A673 (cell line): ENCODE measurements around the gene MSANTD1. TPM values are rescaled to one million over a fixed set of nuclear protein-coding genes. Genes with fewer than 3 reads are reported as not detected.

Experiments used
- BruUV-seq: library from RNA; stranded (reverse); fragments of 400-500 nt; replicated peaks from 2 replicates; lab custom pipeline; 2021; lab: Mats Ljungman, UMichigan
- CTCF ChIA-PET: fragments of 300-600 bp; sonication (Branson Sonifier 250); formaldehyde crosslinking; loops from one replicate; lab custom pipeline; 2022; ENCODE audit warnings: antibody characterized with exemption; lab: Charles Lee
- POLR2A ChIA-PET: fragments of 300-600 bp; sonication (Branson Sonifier 250); formaldehyde crosslinking; loops from one replicate; lab custom pipeline; 2022; ENCODE audit warnings: antibody characterized with exemption; ENCODE audit not compliant: low non-redundant PET; lab: Charles Lee
- DNase-seq: peaks from one replicate; pipeline ENCODE4 v3.0.0-alpha.2; 2015; ENCODE audit warnings: low spot score
- H3K27ac ChIP-seq: fragments of 200-600 bp; sonication (generic); 2 replicates; pipeline ENCODE4 v1.5.1; 2016; ENCODE audit warnings: mixed run types, low read depth, mild to moderate bottlenecking, mixed read lengths, antibody characterized with exemption, low read length; ENCODE audit not compliant: poor library complexity, severe bottlenecking
- H3K27me3 ChIP-seq: fragments of 200-600 bp; sonication (generic); replicated peaks from 2 replicates; pipeline ENCODE4 v1.6.1; 2017; ENCODE audit warnings: mixed run types, low read depth, mild to moderate bottlenecking, mixed read lengths, antibody characterized with exemption, low read length; ENCODE audit not compliant: insufficient read depth, poor library complexity
- H3K36me3 ChIP-seq: fragments of 200-600 bp; sonication (generic); 2 replicates; pipeline ENCODE4 v1.6.1; 2016; ENCODE audit warnings: mixed run types, mild to moderate bottlenecking, mixed read lengths, antibody characterized with exemption, low read length; ENCODE audit not compliant: insufficient read depth, poor library complexity, severe bottlenecking
- H3K4me1 ChIP-seq: fragments of 200-600 bp; sonication (generic); 2 replicates; pipeline ENCODE4 v1.6.1; 2017; ENCODE audit warnings: mixed run types, mild to moderate bottlenecking, mixed read lengths, antibody characterized with exemption, low read length; ENCODE audit not compliant: insufficient read depth, poor library complexity, severe bottlenecking
- H3K4me3 ChIP-seq: fragments of 200-600 bp; sonication (generic); 2 replicates; pipeline ENCODE4 v1.5.1; 2016; ENCODE audit warnings: low read depth, mixed run types, mild to moderate bottlenecking, mixed read lengths, low read length; ENCODE audit not compliant: poor library complexity, severe bottlenecking
- H3K9me3 ChIP-seq: fragments of 200-600 bp; sonication (generic); 2 replicates; pipeline ENCODE4 v1.6.1; 2016; ENCODE audit warnings: mixed run types, low read depth, mild to moderate bottlenecking, mixed read lengths, antibody characterized with exemption, low read length; ENCODE audit not compliant: poor library complexity, severe bottlenecking
- CTCF ChIP-seq: fragments of 300-800, 200-600 bp; sonication (generic); conservative IDR thresholded peaks from 2 replicates; pipeline ENCODE4 v1.5.1; 2017; ENCODE audit warnings: low read depth, mild to moderate bottlenecking, antibody characterized with exemption, low read length, moderate library complexity, mixed read lengths
- EZH2 ChIP-seq: fragments of 200-600 bp; sonication (generic); IDR thresholded peaks from 2 replicates; pipeline ENCODE4 v1.6.1; 2017; ENCODE audit warnings: borderline replicate concordance, low read depth, mild to moderate bottlenecking, mixed read lengths, antibody characterized with exemption, low read length; ENCODE audit not compliant: poor library complexity, severe bottlenecking
- intact Hi-C: fragments of 100-400 bp; cut with micrococcal nuclease; formaldehyde crosslinking; loops from one replicate; pipeline ENCODE4 v1.10.0; 2022; ENCODE audit not compliant: unreplicated experiment
- total RNA-seq: library from RNA; stranded (reverse); gene quantifications from 2 replicates; pipeline ENCODE4 v1.2.3, GENCODE V29; 2021

The MSANTD1 gene
- total RNA-seq, 1 experiment from 2014 or later: 2.3 TPM

DNA sequence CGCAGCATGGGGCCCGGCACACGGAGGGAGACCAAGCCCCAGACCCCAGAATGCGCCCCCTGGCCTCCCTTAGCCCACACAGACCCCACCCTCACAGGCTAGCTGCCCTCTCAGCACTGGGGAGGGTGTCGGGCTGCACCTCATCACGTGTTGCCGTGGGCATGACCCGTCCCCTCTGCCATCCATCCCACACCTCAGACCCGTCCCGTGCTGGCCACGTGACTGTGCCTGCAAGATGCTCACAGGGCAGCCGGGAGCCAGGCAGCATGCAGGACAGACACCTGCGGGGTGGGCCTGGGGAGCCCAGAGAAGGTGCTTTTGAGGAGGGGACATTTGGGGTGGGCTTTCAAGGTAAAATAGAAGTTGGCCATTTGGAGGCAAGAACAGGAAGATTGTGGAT lies 4.8 kb downstream of the MSANTD1 start:
- Histone ChIP-seq H3K4me3 (no peak overlapping the region), H3K27ac (no peak overlapping the region), H3K9me3 (no peaks in the 10 kb centered on the region), H3K4me1 (peaks cover 6% of the 10 kb centered on the region), H3K27me3 (no peaks in the 10 kb centered on the region), H3K36me3 (no peaks in the 10 kb centered on the region)
- BruUV-seq: no TSS peak
- ChIA-PET CTCF (no interaction called here), POLR2A (no interaction called here)
- TF ChIP-seq EZH2 (no peak), CTCF (no peak)
- no peak for DNase-seq
- intact Hi-C loops: no loop called here

DNA sequence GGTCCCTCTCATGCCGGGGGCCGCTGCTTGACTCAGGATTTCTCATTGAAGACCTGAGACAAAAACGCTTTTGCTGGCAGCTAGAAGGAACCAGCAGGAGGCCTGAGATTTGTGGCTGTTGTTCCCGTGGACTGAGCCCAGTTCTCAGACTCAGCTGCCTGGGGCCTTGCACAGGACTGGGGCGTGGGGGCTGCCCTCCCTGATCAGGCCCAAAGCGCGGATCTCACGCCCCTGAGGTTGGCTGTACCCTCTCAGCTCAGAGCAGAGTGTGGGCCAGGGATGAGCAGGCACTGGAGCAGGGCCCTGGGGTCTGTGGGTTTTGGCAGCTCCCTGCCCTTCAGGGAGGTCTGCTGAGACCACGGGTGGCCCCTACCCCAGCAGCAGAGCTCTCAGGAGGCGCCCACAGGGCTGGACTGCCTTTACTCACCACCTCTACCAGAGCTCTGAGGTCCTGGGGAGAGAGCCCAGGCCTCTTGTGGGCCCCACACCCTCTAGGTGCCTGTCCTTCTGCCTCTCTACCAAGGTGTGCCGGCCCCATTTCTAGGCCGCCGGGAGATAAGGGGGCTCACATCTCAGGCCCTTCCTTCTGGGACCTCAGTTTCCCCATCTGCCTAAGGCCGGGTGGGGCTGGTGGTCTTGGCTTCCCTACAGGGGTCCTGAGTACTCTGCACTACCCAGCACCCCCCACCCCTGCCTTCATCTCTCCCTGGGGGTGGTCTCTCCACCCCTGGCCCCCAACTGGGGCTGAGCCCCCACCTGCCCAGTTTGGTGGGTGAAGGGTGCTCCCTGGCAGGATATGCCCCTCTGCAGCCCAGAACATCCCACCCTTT lies 5.6 kb downstream of the MSANTD1 start:
- Histone ChIP-seq H3K36me3 (no peaks in the 10 kb centered on the region), H3K27me3 (no peaks in the 10 kb centered on the region), H3K4me1 (peaks cover 6% of the 10 kb centered on the region), H3K9me3 (no peaks in the 10 kb centered on the region), H3K27ac (no peak overlapping the region), H3K4me3 (no peak overlapping the region)
- no TSS peak for BruUV-seq
- intact Hi-C loops: no loop called here
- TF ChIP-seq EZH2 (no peak), CTCF (no peak)
- ChIA-PET CTCF (no interaction called here), POLR2A (no interaction called here)
- DNase-seq: no peak

DNA sequence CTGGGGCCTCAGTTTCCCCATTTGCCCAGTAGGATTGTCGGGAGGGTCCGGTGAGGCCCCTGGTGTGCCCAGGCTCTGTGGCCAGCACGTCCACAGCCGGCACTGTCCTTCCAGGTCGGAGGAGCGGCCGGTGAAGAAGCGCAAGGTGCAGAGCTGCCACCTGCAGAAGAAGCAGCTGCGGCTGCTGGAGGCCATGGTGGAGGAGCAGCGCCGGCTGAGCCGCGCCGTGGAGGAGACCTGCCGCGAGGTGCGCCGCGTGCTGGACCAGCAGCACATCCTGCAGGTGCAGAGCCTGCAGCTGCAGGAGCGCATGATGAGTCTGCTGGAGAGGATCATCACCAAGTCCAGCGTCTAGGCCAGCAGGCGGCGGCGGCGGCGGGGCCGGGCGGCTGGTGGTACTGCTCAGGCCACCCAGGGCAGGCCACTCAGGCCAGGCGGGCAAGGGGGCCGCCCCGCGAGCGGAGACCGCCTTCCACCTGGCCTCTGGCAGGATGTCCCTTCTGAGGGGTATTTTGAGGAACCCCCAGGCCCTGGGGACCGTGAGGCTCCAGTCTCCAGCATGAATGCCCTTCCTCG lies 6.7 kb downstream of the MSANTD1 start:
- Histone ChIP-seq H3K27ac (no peak overlapping the region), H3K4me3 (no peak overlapping the region), H3K27me3 (no peaks in the 10 kb centered on the region), H3K9me3 (no peaks in the 10 kb centered on the region), H3K36me3 (no peaks in the 10 kb centered on the region), H3K4me1 (peaks cover 6% of the 10 kb centered on the region)
- POLR2A ChIA-PET: no interaction called here
- no peak for TF ChIP-seq EZH2
- no peak for TF ChIP-seq CTCF
- intact Hi-C loops: no loop called here
- BruUV-seq: no TSS peak
- no peak for DNase-seq
- CTCF ChIA-PET: interaction anchor here (0.6 kb wide), 1 partner anchor 144 kb away, joined by 3 read pairs; no protein-coding TSS in a partner anchor
